Measurements from ENCODE around the gene FAM107B. TPM values are rescaled to one million over a fixed set of nuclear protein-coding genes. Genes with fewer than 3 reads are reported as not detected.
A peak's percentile ranks its signal among the peaks of the same experiment; 100 is the strongest.

Gene FAM107B
- total RNA-seq, 6 donors from 2014 or later: 44.0 to 136 (median 77.0) TPM

DNA sequence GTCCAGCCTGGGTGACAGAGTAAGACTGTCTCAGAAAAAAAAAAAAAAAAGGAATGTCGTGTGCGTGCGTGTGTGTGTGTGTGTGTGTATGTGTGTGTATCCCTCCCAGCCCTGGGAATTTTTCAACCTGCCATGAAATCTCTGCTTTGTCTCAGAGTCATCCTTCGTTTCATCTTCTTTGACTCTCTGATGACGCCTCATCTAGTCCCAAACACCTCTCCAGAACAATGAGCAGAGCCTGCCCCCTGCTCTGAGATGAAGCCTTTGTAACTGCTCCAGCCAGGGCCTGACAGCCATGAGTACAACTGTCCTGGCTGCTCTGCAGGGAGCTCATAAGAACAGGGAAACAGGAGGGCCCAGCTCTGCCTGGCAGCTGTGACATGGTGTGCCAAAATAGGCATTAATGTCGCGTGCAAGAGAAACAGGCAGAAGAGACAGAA is 149.5 kb downstream of the FAM107B start:
- H3K27ac ChIP-seq: no peak overlapping the region
- DNase-seq (no peak), ATAC-seq (ENCODE audit: low FRiP score in 2 of 2) (no peak)
- TF ChIP-seq POLR2AphosphoS5 (IDR thresholded peaks at IDR 0.05) (no peak), EP300 (IDR thresholded peaks at IDR 0.05) (no peak), POLR2A (IDR thresholded peaks at IDR 0.05) (no peak)
- TF ChIP-seq, protein P1, sequence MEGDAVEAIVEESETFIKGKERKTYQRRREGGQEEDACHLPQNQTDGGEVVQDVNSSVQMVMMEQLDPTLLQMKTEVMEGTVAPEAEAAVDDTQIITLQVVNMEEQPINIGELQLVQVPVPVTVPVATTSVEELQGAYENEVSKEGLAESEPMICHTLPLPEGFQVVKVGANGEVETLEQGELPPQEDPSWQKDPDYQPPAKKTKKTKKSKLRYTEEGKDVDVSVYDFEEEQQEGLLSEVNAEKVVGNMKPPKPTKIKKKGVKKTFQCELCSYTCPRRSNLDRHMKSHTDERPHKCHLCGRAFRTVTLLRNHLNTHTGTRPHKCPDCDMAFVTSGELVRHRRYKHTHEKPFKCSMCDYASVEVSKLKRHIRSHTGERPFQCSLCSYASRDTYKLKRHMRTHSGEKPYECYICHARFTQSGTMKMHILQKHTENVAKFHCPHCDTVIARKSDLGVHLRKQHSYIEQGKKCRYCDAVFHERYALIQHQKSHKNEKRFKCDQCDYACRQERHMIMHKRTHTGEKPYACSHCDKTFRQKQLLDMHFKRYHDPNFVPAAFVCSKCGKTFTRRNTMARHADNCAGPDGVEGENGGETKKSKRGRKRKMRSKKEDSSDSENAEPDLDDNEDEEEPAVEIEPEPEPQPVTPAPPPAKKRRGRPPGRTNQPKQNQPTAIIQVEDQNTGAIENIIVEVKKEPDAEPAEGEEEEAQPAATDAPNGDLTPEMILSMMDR (IDR thresholded peaks at IDR 0.05): no peak
- no peaks in the 10 kb centered on the region for H3K27me3 ChIP-seq
- peaks cover 0 to 4% (median 0%) of the 10 kb centered on the region in 4 donors for H3K4me1 ChIP-seq
- H3K9me3 ChIP-seq: no peaks in the 10 kb centered on the region
- no peak overlapping the region for H3K4me3 ChIP-seq
- 76 to 78% methylated on average over 7 of the region's 7 CpGs for WGBS, 2 donors
- H3K36me3 ChIP-seq: no peaks in the 10 kb centered on the region

DNA sequence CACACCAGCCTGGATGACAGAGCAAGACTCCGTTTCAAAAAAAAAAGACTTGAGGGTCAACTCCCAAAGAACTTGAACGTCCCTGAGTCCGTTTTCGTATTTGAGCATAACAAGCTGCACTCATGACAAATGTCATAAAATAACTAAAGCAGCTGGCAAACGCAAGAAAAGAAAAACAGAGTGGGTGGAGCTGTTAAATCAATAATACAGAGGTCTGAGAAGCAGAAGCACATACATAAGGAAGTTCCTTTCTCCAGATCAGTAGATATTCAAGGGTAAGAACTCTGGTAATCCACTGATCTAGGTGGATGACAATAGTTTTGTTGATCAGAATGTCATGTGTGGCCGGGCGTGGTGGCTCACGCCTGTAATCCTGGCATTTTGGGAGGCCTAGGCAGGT is 150.1 kb downstream of the FAM107B start:
- H3K9me3 ChIP-seq: no peaks in the 10 kb centered on the region
- no peak for DNase-seq
- no peaks in the 10 kb centered on the region for H3K27me3 ChIP-seq
- peaks cover 0 to 4% (median 0%) of the 10 kb centered on the region in 4 donors for H3K4me1 ChIP-seq
- H3K4me3 ChIP-seq: no peak overlapping the region
- 84 to 89% methylated on average over 8 of the region's 8 CpGs for WGBS, 2 donors
- TF ChIP-seq, protein P1 (IDR thresholded peaks at IDR 0.05): no peak
- TF ChIP-seq POLR2AphosphoS5 (IDR thresholded peaks at IDR 0.05) (no peak), POLR2A (IDR thresholded peaks at IDR 0.05) (no peak), EP300 (IDR thresholded peaks at IDR 0.05) (no peak)
- no peak overlapping the region for H3K27ac ChIP-seq
- no peaks in the 10 kb centered on the region for H3K36me3 ChIP-seq
- ATAC-seq (ENCODE audit: low FRiP score in 2 of 2): no peak

DNA sequence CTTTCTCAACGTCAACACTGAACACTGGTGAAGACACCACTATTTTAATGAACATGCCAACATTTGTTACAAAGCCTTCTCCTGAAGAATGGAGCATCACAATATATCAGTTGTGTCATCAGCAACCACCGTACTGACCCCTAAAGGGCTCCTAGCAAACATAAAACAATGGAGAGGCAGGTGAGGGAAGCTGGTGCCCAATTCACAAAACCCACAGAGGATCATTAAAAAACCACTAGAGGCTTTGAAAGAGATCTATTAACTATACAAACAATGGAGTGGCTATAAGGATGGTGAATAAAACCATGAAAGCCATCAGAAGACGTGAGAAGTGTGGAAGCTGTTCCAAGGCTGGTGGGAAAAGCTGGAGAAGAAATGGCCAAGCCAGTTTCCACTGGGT is 150.8 kb downstream of the FAM107B start:
- H3K9me3 ChIP-seq: no peaks in the 10 kb centered on the region
- H3K36me3 ChIP-seq: no peaks in the 10 kb centered on the region
- no peak overlapping the region for H3K27ac ChIP-seq
- DNase-seq (no peak), ATAC-seq (ENCODE audit: low FRiP score in 2 of 2) (no peak)
- no peaks in the 10 kb centered on the region for H3K27me3 ChIP-seq
- peaks cover 0 to 4% (median 0%) of the 10 kb centered on the region in 4 donors for H3K4me1 ChIP-seq
- TF ChIP-seq EP300 (IDR thresholded peaks at IDR 0.05): no peak
- 87 to 91% methylated on average over 3 of the region's 3 CpGs for WGBS, 2 donors
- H3K4me3 ChIP-seq: no peak overlapping the region

DNA sequence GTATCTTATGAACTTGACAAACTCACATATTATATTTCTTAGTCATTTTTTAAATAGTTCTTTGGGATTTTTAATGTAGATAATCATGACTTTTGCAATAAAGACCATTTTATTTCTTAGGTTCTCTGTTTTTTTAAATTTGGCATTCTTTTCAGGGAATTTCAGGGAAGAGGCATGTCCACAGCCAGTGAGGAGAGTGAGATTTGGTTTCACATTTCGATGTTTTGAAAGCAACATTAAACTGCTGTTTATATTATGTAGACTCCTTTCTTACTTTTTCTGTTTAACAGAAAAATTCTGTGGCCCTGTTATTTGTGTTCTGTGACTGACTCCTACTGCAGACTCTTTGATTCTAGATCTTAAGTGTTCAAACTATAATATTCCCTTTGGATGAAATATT is 153.7 kb downstream of the FAM107B start:
- Histone ChIP-seq H3K4me3 (no peak overlapping the region), H3K27ac (no peak overlapping the region), H3K9me3 (no peaks in the 10 kb centered on the region), H3K4me1 (peaks cover 11 to 13% (median 11%) of the 10 kb centered on the region in 4 donors), H3K27me3 (no peaks in the 10 kb centered on the region), H3K36me3 (no peaks in the 10 kb centered on the region)
- TF ChIP-seq EP300 (IDR thresholded peaks at IDR 0.05): no peak
- TF ChIP-seq, protein P1 (IDR thresholded peaks at IDR 0.05): no peak
- TF ChIP-seq POLR2A (IDR thresholded peaks at IDR 0.05): no peak
- no peak for TF ChIP-seq POLR2AphosphoS5 (IDR thresholded peaks at IDR 0.05)
- ATAC-seq (ENCODE audit: low FRiP score in 2 of 2) (no peak), DNase-seq (no peak)
- WGBS, 2 donors: 61 to 90% methylated on average over 1 of the region's 1 CpG

DNA sequence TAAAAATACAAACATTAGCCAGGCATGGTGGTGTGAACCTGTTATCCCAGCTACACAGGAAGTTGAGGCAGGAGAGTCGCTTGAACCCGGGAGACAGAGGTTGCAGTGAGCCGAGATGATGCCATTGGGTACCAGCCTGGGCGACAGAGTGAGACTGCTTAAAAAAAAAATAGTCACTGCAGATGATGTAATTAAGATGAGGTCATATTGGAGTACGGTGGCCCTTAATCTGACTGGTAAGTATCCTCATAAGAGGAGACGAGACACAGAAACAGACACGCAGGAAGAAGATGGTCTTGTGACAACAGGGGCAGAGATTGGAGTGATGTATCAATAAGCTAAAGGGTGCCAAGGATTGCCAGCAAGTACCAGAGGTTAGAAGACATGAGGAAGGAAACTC is 156.0 kb downstream of the FAM107B start:
- TF ChIP-seq POLR2AphosphoS5 (IDR thresholded peaks at IDR 0.05) (no peak), POLR2A (IDR thresholded peaks at IDR 0.05) (no peak), EP300 (IDR thresholded peaks at IDR 0.05) (no peak)
- TF ChIP-seq, protein P1 (IDR thresholded peaks at IDR 0.05): no peak
- no peaks in the 10 kb centered on the region for H3K9me3 ChIP-seq
- H3K36me3 ChIP-seq: no peaks in the 10 kb centered on the region
- H3K4me3 ChIP-seq: no peak overlapping the region
- no peak overlapping the region for H3K27ac ChIP-seq
- H3K27me3 ChIP-seq: no peaks in the 10 kb centered on the region
- 75 to 87% methylated on average over 6 of the region's 7 CpGs for WGBS, 2 donors
- DNase-seq (no peak), ATAC-seq (ENCODE audit: low FRiP score in 2 of 2) (peak; percentile 26 to 36)
- peaks cover 7 to 13% (median 11%) of the 10 kb centered on the region in 4 donors for H3K4me1 ChIP-seq
